ENCODE measurements around the gene PRXL2B.
A peak's percentile ranks its signal among the peaks of the same experiment; 100 is the strongest.

Gene PRXL2B

GRCh38 chr1:2611031-2611501 lies 24.5 kb downstream of the PRXL2B start:
- peak; percentile 67 for DNase-seq (ENCODE audit: low spot score)
- TF ChIP-seq, protein P1, sequence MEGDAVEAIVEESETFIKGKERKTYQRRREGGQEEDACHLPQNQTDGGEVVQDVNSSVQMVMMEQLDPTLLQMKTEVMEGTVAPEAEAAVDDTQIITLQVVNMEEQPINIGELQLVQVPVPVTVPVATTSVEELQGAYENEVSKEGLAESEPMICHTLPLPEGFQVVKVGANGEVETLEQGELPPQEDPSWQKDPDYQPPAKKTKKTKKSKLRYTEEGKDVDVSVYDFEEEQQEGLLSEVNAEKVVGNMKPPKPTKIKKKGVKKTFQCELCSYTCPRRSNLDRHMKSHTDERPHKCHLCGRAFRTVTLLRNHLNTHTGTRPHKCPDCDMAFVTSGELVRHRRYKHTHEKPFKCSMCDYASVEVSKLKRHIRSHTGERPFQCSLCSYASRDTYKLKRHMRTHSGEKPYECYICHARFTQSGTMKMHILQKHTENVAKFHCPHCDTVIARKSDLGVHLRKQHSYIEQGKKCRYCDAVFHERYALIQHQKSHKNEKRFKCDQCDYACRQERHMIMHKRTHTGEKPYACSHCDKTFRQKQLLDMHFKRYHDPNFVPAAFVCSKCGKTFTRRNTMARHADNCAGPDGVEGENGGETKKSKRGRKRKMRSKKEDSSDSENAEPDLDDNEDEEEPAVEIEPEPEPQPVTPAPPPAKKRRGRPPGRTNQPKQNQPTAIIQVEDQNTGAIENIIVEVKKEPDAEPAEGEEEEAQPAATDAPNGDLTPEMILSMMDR (IDR thresholded peaks at IDR 0.05) = no peak
- H3K27ac ChIP-seq = no peak overlapping the region
- H3K4me3 ChIP-seq = peak overlapping the region; percentile 57

DNA sequence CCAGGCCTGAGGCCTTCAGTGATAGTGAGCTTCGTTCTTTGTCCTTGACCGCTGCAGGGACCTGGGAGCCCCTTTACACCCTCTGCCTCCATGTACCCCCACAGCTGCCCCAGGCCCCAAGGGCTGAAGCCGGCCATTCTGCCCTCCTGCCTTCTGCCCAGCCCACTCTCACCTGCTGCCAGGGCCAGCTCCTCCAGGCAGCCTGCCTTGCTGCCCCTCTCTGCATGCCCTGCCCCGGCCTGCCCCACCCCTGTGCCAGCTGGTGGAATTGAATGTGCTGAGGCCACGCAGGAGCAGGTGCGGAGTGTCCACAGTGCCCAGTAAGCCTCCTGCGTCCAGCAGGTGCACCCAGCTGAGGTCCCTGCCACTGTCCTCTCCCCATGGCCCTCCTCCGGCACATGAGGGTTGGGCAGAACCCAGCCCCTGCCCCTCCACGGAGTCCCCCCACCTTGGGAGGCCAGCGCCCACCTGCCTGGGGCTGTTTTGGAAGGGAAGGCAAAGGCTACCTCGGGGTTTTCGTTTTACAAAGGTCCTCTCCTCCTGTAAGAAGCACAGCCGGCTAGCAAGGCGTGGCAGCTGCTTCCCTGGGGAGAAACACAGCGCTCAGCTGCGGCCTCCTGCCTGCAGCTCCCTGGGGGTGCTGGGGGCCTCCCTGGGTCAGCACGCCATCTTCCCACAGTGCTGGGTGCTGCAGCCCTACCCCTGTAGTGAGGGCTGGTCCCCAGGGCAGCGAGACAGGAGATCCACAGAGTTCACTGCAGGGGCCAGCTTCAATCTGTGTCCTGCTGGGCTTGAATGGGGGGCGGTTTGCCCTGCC lies 25.3 kb downstream of the PRXL2B start:
- no peak overlapping the region for H3K4me3 ChIP-seq
- no peak overlapping the region for H3K27ac ChIP-seq
- TF ChIP-seq, protein P1 (IDR thresholded peaks at IDR 0.05) = no peak
- peak; percentile 68 for DNase-seq (ENCODE audit: low spot score)

DNA sequence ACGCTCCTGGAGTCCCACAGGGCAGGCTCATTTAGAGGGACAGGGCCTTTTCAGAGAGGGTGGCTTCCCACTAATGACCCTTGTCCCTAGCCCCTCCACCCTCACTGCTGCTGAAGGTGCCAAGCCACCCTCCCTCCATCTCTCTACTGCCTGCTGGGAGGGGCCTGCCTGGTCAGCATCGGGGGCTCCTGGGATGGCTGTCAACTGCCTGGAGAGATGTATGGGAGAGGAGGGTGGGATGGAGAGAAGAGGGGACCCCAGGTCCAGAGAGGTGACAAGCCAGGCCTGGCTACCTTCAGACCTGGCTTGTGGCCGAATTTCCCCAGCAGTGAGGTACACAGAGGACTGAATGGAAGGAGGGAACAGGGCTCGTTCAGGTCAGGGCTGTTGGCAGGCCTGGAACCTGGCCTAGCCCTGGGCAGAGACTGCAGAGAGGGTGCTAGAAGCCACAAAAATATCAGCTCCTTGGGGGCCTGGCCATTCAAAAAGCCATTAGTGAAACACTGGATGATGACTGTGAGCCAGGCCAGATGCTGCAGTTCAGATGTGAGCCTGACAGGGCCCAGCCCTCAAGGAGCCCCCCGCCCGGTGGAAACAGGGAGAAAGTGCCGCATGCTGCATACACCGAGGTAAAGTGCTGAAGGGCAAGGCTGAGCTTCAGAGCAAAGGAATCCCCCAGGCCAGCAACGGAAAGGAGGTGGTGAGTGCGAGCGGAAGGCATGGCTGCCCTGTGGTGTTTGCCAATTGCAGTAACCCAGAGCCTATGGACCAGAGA lies 26.2 kb downstream of the PRXL2B start:
- Histone ChIP-seq H3K4me3 (no peak overlapping the region), H3K27ac (no peak overlapping the region)
- TF ChIP-seq, protein P1 (IDR thresholded peaks at IDR 0.05) = no peak
- DNase-seq (ENCODE audit: low spot score) = peak; percentile 55

DNA sequence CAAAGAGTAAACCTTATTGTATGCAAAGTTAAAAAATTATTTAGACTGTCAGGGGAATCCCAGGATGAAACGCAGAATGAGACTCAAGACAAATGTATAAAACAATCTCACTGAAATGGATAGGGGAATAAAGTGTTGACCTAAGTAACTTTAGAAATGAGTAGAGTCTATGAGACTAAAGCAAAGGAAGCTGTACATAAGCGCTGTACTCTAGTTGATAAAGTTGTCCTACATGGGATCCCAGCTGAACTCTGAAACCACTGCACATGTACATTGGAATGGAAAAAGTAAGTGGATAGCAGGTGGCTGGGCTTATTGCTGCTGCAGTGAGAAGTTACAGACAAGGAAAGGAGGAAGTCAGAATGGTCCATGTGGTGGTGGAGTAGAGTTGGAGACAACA lies 27.6 kb downstream of the PRXL2B start:
- H3K4me3 ChIP-seq = no peak overlapping the region
- no peak for DNase-seq (ENCODE audit: low spot score)
- no peak overlapping the region for H3K27ac ChIP-seq
- TF ChIP-seq, protein P1 (IDR thresholded peaks at IDR 0.05) = no peak

GRCh38 chr1:2617971-2618470 lies 31.4 kb downstream of the PRXL2B start:
- Histone ChIP-seq H3K27ac (no peak overlapping the region), H3K4me3 (no peak overlapping the region)
- TF ChIP-seq, protein P1 (IDR thresholded peaks at IDR 0.05) = no peak
- DNase-seq (ENCODE audit: low spot score) = peak; percentile 22

GRCh38 chr1:2623571-2624337 lies 37.2 kb downstream of the PRXL2B start:
- H3K27ac ChIP-seq = no peak overlapping the region
- peak; percentile 62 for DNase-seq (ENCODE audit: low spot score)
- no peak overlapping the region for H3K4me3 ChIP-seq
- TF ChIP-seq, protein P1 (IDR thresholded peaks at IDR 0.05) = no peak

Data from coronary artery (tissue), 2 donors.